A375 (cell line): ENCODE measurements around the gene RPL35. TPM values are rescaled to one million over a fixed set of nuclear protein-coding genes. Genes with fewer than 3 reads are reported as not detected.

Experiments
- small RNA-seq: library from RNA; depleted of rRNA; stranded (forward); fragments of <200 nt; gene quantifications from one replicate; pipeline ENCODE3, GENCODE V24; 2014
- total RNA-seq: library from RNA; depleted of rRNA; stranded (reverse); fragments of >200 nt; shearing (Covaris generic); gene quantifications from 2 replicates; pipeline ENCODE4 v1.2.3, GENCODE V29; 2014; rRNA removed

Gene RPL35
- 4,232 and 4,354 TPM in 2 replicates for total RNA-seq

GRCh38 chr9:124861342-124862229 lies at the start of gene RPL35, which contains the start of gene ARPC5L:
TSS of gene RPL35 (minus strand) at chr9:124861957. CDS start at chr9:124861912, 45 bp downstream.
TSS of gene ARPC5L (plus strand) at chr9:124862130. CDS start at chr9:124869291, 7,161 bp downstream.

GRCh38 chr9:124852829-124853531 lies 8.8 kb downstream of the RPL35 start, which contains the start of gene WDR38:
TSS of gene WDR38 (plus strand) at chr9:124853460. CDS start at chr9:124853532, 72 bp downstream.

Small RNAs within 50 kb of the gene (small RNA-seq; reads per million reads assigned to genes)
- gene RNU4-82P, result not detected

Other genes with a start within 250 kb of the RPL35 start
- 1.6 and 2.9 TPM in 2 replicates for gene NR6A1, start 90.6 kb downstream of the RPL35 start, total RNA-seq
- gene OLFML2A, start 84.8 kb downstream of the RPL35 start, total RNA-seq, result 7.6 and 7.7 TPM in 2 replicates
- gene WDR38, start 8.5 kb downstream of the RPL35 start, total RNA-seq, result not detected in 2 replicates
- 65.1 and 68.4 TPM in 2 replicates for gene ARPC5L, start 173 bp upstream of the RPL35 start, total RNA-seq
- 19.3 and 19.9 TPM in 2 replicates for gene GOLGA1, start 79.1 kb upstream of the RPL35 start, total RNA-seq